ENCODE measurements around the gene TCF12.

TCF12 gene
- total RNA-seq, result 81.6 to 123 reads per million in 2 donors

DNA sequence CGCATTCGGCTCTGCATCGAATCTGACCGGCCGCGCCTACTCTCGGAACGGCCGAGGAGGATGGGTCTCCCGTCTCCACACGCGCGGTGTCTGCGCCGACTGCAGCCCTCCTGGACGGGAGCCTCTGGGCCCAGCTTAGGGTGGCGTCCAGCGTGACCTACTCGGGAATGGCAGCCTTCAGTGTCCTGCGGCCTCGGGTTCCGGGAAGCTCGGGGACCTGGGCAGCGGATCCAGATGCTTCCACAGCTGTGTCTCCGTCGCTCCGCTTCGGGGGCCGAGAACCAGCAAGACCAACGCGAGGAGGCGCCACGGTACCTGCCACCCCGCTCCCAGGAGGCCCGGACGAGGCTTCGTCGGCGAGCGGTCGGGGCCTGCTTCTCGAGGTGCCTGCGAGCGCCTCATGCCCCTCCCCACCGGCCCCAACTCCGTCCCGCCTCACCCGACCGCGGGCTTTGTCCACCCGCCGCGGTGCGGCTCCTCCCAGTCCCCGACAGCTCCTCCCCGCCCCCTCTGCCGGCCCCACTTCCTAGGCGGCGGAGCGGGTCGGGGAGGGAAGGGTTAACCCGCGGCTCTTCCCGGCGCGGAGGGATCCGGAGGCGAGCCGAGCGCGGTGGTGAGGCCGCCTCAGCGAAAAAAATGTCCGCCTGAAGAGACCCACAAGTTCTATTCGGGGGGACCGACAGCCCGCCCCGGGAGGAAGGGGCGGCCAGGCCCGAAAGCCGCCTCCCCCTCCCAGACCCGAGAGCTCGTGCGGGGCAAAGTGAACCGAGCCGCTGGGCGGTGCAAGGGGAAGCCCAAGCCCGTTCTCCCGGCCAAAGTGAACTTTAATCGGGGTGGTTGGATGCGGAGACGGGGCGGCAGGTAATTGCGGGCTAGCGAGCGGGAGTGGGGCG, at the start of gene TCF12:
TSS of gene TCF12 (plus strand) at position 599 of the 893 bp plus-strand sequence. CDS start 1,270 bp downstream, outside the sequence.
- peak; percentile 81 for DNase-seq

DNA sequence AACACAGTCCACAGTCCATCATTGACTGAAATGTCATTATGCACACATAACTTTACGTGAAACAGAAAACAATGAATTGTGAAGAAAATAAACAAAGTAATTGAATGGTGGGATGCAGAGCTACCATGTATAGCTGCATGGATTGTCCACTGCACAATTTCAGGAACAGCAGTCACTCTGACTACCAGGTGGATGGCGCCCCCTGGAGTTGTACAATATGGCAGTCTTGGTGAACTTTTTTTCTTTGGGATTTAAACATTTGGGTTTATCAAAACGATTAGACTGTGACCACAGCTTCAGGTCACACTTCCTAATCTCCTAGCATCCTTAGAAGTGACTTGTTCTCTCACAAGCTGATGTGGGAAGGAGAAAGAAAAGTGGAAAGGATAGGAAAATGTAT, 48.9 kb upstream of the TCF12 start:
- DNase-seq, result no peak

DNA sequence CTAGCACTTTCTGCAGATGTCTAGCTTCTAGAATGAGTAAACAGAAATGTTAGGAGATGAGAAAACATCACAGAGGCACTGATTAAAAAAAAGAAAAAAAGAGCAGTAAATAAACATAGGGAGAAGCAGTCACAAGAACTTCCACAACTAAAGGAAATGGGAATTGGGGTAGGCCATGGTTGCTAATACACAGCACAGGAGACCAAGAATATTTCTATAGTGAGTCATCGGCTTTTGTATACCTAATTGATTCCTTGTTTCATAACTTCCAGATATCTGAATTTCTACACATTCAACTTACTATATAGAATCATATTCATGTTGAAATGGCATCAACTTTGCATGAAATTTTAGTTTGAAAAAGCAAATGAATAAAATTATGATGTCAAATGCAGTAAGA, 47.3 kb upstream of the TCF12 start:
- DNase-seq, result no peak

DNA sequence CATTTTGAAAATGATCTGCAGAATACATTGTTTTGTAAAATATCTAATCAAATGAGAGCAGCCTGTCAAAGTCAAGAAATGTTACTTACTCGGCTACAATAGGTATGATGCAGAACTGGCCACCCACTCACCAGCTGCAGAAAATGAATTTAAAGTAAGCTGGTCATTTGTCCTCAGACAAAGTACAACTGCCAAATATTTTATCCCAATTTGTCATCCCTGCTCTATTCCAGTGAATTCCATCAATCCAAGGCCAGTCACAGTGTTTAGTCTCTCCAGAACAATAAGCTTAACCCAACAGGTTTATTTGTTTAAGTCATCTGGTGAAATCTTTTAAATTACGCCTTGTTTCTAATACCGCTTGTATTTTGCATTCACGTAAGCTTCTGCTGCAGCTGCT, 46.6 kb upstream of the TCF12 start:
- no peak for DNase-seq

DNA sequence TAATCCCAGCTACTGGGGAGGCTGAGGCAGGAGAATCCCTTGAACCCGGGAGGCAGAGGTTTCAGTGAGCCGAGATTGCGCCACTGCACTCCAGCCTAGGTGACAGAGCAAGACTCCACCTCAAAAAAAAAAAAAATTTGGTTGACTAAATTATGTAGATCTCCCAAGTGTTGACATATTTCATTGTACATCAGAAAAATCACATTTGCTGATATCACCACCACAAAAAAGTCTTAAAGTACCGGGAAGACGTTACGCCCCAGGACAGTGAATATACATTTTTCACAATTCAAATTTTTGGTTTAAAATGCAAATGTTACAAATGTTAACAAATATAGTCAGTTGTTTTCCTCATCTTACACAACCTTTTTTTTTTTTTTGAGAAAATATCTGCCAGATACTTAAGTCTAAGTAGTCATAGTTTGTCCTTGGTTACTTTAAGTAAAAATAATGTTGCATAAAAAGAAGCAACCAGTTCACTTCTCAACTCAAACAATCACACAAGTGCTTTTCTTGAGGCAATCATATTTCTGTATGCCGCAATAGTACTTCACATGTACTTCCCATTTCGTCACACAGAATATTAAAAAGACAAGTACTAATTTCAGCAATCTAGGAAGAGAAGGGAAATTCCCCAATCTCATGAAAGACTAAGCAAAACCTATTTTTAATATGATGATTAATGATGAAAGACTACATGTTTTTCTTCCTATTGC, 41.0 kb upstream of the TCF12 start:
- no peak for DNase-seq

DNA sequence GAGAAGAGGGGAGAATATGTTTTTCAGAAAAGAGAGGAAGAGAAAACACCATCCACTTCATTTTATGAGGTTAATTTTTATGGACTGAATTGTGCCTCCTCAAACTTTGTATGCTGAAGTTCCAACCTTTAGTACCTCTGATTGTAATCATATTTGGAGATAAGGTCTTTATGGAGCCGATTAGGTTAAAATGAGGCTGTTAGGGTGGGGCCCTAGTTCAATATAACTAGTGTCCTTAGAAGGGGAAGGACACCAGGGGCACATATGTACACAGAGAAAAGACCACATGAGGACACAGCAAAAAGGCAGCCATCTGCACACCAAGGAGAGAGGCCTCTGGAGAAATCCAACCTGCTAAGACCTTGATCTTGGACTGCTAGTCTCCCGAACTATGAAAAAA, 38.9 kb upstream of the TCF12 start:
- no peak for DNase-seq

DNA sequence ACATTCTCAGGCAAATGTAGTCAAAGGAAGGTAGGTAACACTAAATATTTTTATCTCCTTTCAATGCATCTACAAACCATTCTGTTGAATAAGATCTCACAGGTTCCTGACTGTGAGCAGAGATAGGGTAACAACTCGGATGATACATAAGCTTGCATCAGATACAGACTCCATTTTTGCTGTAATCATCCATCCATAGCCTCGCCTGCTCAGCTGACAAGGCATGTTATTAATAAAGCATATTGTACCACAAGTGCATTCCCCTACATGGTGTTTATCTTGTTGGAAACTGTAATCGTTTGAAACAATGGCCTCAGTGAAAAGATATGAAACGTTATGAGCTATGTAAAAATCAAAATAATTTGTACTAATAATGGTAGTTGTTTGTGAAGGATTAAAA, 35.4 kb upstream of the TCF12 start:
- DNase-seq, result no peak

DNA sequence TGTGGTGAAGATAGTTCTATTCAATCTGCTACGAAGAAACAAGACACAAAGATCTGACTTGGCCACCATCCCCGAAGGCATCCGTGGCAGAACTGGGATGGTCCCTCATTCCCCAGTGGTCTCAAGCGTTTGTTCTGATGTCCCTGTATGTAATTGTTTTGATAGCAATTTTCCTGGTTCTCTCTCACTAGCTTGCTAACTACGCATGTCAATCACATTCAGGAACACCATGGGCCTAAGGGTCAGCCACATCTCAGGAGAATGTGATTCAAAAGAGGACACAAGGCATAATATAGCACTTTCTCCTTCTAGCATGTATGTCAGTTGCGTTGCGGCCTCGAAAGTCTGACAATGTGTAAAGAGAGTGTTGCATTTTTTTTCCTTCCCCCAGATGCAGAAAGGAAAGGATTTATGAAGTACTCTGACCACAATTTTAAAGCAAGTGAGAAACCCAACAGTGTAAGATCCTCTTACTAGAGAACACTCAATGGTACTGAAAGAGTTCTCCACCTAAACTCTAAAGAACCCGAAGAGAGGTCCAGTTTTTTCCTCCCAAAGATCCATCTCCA, 32.0 kb upstream of the TCF12 start:
- DNase-seq, result no peak

DNA sequence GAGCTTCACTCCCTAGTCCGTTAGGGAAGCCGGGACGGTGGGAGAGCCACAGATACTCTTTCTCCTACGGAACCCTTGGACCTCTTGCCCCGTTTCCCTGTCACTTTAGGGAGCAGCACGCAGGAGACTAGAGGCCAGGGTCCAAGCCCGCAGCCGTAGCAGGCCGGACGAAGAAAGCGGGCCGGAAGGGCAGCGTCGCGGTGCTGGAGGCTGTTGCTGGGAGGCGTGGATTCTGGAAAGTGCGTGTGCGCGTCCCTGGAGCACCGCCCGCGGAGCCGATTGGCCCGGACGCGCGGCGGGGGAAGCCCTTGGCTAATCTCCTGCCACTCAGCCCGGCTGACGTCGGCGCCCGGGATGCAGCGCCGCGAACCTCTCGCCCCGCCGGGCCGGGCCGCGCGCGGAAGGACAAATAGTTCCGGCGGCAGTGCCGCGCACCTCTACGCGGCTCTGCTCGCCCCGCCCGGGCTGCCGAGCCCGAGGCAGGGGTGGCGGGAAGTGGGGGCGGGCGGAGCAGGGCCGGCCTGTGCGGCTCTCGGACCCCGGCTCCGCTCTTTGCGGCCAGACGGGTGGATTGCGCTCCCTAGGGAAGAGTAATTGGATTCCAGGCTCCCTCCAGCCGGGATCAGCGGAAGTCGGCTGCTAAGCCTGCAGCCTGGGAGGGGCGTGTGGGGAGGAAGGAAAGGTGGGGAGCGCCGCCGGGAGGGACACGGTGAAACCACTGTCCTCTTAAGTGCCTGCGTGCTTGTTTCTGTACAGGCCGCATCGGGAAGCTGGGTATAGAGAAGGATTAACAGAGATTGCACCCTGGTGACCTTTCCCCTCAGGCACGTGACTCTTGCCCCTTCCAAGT, 31.3 kb upstream of the TCF12 start:
- peak; percentile 74 for DNase-seq

DNA sequence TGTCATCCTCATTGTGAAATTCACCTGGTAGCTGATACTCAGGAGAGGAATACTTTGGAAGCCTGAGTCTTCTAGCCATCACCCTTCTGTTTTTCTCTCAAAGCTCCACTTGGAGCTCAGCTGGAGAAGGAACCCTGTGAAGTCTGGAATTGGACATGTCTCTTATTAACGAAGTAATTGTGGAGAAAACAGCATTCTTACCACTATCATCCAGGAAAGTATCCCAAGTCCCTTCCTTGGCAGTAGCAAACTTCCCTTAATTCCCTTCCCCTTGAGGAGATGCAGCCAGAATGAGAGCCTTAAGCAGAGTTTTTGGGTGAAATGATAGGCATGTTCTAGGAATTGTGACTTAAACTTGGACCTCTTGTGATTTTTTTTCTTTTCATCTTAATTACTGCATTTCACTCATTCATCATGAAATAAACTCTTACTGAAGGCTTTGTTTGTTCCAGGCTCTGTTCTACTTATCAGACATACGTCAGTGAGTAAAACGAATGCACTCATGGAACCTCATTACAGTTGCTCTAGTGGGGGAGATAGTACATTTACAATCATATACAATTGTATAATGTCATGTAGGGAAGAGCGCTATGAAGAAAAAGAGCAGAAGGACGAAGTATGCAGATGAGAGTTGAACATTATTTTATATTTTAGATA, 30.5 kb upstream of the TCF12 start:
- DNase-seq, result no peak

DNA sequence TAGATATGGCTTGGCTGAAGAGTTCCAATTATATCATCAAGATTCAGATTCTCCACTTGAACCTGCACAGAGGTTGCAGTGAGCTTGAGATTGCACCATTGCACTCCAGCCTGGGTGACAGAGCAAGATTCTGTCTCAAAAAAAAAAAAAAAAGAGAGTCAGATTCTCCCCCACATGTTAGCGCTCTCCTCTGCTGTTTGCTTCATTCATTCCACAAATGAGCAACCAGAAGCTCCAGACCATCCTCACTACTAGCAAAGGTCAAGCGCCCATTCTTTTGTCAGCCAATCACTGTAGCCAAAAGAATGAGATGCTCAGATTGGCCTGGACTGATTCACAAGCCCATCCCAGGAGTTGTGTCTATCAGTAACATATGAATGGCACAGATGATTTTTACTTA, 28.4 kb upstream of the TCF12 start:
- DNase-seq, result no peak

DNA sequence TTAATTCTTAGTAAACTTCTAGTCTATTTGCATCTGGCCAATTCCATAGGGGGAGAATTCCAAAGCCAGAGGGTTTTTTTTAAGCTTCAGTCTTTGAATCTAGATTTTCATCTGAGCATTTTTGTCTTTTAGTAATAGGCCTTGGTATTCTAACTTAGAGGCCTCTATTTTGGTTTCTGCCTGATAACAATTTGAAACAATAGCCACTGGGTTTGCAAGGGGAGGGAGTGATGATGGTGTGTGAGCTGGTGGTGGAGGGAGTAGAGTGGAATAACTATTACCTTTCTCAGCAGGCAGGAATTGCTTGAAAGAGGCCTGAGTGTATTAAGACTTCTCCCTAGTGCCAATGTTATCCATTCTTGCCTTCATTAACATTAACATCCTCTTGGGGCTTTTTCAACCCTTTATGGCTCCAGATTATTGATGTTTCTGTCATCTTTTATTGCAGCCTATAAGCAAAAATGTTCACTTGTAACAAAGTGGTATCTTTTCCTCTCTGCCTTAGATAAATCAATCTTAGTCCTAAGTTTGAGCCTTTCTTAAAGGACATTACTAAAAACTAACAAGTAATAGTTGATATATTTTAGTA, 26.5 kb upstream of the TCF12 start:
- DNase-seq, result no peak

DNA sequence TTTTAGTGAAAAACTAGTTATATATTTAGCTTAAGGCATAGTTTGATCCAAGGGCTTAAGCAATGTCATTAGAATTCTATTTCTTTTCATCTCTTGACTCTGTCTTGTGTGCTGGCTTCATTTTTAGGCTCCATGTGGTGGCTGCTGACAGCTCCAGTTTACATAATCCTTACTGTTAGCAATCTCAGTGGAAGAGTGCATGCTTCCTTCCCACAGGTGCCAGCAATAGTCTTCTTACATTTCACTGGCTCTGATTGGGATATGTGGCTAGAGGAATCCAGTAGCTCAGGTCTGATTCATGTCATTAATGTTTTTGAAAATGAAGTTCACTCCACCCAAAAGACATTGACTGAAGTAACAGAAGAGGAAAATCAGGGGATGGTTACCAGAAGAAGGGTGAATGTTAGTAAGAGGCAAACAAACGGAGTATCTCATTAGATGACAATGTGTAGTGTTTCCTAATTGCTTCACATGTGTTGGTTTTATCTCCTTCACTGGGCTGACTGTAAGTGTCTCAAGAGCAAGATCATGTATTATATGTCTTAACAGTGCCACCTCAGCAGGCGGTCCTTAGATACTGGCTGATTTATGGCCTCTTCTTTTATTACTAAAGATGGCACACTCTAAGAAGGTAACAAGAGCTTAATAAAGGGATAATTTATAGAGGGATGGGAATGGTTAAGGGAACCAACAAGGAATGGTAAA, 25.6 kb upstream of the TCF12 start:
- no peak for DNase-seq

DNA sequence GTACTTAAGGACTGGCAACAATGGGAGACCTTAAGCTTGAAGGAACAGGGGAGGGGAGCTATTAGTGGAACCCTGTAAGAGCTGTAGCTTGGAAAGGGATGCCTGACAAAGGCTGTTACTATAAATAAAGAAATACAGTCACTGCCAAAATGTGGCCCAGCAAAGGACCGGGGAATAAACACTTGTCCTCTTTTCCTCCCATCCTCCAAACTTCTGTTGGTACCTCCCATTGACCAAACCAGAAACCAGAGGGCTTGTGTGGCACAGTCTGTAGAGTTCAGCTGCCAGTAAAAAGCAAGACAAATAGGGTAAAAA, 25.1 kb upstream of the TCF12 start:
- DNase-seq, result no peak

DNA sequence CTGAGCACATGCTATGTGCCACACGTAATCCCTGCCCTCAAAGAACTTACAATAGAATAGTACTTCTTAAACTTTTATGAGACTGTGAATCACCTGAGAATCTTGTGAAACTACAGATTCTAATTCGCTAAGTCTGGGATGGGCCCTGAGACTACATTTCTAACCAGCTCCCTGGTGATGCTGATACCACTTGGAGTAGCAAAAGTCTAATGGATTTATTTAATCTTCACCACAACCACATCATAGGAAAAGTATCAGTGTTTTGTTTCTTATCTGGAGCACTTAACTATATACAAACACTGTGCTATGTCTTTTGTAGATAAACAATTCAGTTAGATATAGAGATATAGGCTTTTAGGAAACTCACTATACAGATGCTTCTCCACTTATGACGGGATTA, 23.8 kb upstream of the TCF12 start:
- DNase-seq, result no peak

DNA sequence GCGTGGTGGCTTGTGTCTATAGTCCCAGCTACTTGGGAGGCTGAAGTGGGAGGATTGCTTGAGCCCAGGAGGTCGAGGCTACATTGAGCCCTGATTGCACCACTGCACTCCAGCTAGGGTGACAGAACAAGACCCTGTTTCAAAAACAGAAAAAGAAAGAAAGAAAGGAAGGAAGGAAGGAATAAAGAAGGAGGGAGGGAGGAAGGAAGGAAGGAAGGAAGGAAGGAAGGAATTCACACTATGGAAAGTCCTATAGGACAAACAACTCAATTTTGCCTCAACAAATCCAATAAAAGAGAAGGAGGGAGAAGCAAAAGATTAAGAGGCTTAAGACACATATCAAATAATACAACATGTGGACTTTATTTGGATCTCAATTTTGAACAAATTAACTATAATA, 16.5 kb upstream of the TCF12 start:
- no peak for DNase-seq

DNA sequence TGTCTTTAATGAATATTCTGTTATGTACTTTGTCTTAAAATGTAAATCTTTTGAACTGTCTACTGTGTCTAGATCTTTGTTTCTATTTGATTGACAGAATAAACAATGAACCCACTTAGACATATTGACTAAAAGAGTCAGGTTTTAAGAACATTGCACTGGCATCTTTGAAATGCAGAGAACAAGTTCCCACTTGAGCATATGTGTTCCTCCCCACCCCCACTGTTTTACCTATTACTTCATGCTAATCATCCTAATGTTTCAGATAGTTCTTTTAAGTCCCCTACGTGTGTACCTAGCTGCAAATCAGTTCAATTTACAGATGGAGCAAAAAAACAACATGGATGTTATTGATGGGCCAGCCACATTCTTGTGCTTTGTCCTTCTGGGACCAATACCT, 11.7 kb upstream of the TCF12 start:
- DNase-seq, result no peak

DNA sequence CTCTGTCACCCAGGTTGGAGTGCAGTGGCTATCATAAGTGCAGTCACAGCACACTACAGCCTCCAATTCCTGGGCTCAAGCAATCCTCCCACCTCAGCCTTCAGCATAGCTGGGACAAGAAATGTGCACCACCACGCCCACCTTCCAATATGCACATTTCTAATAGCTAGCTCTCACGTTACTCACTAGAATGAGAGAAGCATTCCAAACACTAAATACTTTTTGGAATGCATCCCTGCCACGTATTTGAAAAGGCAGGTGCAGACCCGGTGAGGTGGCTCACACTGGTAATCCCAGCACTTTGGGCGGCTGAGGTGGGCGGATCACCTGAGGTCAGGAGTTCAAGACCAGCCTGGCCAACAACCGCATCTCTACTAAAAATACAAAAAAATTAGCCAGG, 7.6 kb upstream of the TCF12 start:
- DNase-seq, result no peak

DNA sequence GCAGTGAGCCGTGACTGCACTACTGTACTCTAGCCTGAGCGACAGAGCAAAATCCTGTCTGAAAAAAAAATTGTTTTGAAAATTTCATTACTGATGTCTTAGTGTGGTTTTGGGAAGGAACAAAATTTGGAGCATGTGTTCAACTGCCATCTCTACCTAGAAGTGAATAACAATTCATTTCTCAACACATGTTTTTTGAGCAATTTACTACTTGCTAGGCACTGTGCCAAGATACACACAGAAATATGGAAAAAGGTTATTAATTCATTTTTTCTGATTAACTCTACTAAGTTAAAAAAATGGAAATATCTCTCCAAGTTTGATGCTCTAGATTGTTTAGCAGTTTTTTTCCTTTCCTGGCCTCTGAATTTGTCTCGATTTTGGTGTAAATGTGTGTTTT, 5.2 kb upstream of the TCF12 start:
- DNase-seq, result no peak

DNA sequence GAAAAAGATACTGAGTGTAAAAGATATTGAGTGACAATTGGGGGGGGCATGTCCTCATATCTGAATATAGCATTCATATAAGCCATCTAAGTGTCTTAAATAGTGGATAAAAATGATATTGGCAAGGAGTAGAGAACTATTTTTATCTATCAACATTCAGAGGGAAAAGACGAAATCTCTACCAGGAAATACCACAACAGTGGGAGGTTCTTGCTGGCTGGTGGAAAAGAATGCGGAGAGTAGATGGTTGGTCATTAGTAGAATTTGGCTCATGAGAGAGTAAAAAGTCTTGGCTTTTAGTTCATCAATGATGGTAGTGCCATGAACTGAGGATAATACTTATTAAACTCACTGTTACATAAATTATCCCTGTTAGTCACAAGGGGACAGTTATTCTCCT, 4.8 kb upstream of the TCF12 start:
- no peak for DNase-seq

DNA sequence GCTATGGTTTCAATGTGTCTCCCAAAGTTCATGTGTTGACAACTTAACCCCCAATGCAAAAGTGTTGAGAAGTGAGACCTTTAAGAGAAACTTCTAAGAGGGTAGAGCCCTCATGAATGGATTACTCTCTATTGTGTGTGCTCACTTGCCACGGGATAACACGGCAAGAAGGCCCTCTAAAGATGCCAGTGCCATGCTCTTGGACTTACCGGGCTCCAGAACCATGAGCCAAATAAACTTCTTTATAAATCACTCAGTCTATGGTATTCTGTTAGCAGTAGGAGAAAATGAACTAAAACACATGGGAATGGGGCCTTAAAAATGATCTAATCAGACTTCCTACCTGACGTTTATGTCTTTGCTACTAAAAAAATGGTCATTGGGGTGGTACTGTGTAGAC, 2.6 kb upstream of the TCF12 start:
- no peak for DNase-seq

All from T-helper 9 cell (primary cell).